GM18868 (cell line): Measurements from ENCODE around the gene ADAMTSL1.

Experiments
- ATAC-seq: cut with Tn5 transposase; IDR thresholded peaks from one replicate; pipeline ENCODE4 v1.9.1; 2021; ENCODE audit warnings: mild to moderate bottlenecking, moderate library complexity; ENCODE audit not compliant: unreplicated experiment

The ADAMTSL1 gene

GRCh38 chr9:18499980-18500379 is 26.0 kb downstream of the ADAMTSL1 start:
- ATAC-seq, result no peak

- no peak for ATAC-seq
Measured at GRCh38 chr9:18500451-18500850, 26.5 kb downstream of the ADAMTSL1 start.

- ATAC-seq, result no peak
Measured at GRCh38 chr9:18501949-18502348, 28.0 kb downstream of the ADAMTSL1 start.

DNA sequence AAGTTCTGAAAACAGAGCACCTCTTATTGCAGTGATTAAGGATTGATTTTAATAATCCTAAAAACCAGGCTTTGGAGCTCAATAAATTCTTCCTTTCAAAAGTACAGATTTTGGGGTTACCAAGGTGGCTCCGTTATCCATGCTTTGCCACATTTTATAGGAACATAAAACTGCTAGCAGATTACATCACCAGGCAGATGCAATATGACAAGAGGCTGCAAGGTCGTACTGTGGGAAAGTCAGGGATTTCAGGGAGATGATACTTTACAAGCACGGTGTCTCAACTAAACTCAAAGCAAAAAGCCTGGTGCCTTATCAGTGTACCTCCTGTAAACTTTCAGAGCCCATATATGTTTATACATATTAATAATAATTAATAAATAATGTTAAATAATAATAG is 28.6 kb downstream of the ADAMTSL1 start:
- no peak for ATAC-seq

DNA sequence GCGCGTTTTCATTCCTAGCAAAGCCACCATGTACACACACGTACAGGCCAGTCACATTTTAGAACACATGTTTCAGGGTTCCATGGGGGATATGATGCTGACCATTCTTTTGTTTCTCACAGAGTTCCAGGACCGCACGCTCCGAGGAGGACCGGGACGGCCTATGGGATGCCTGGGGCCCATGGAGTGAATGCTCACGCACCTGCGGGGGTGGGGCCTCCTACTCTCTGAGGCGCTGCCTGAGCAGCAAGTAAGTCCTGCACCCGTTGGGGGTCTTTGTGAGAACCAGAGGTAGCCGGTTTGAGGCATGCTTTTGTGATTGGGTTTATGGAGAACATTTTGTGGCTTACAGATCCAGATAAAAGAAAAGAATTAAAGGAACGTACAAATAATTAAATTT is 30.8 kb downstream of the ADAMTSL1 start:
- no peak for ATAC-seq

- ATAC-seq, result no peak
Measured at GRCh38 chr9:18507151-18507550, 33.2 kb downstream of the ADAMTSL1 start.

DNA sequence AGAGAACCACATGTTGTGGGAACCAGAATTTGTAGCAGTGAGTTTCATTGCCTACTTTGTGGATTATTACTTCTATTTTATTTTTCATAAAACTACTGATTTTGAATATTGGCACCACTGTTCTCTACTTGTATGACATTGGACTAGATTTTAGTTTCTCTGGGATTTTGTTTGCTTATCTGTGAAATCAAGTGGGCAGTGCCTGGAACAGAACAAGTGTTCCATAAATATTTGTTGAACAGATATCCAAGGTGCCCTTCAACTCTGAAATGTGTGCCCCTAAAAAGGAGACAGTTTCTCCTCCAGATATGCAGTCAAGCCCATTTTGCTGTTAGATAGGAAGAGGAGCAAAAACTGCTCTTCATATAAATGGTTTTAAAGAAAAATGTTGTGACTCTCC is 42.6 kb downstream of the ADAMTSL1 start:
- no peak for ATAC-seq

DNA sequence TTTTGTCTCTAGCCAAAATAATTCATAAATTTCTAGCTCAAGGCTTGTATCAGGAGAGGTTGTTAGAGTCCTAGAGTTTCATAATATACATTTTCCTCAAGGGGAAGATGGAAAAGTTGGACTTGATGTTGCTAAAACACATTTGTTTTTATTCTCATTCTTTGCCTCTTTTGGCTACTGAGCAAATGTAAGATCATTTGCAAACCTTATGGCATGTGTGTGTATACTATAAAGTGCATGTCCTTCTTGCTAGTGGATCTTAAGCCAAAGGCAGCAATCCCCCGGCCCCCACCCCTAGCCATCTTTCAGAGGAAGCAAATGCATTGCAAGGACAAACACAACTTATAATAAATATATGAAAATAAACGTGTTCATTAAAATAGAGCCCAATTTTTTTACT is 43.0 kb downstream of the ADAMTSL1 start:
- ATAC-seq, result no peak

- no peak for ATAC-seq
Measured at GRCh38 chr9:18520416-18521047, 46.6 kb downstream of the ADAMTSL1 start.

DNA sequence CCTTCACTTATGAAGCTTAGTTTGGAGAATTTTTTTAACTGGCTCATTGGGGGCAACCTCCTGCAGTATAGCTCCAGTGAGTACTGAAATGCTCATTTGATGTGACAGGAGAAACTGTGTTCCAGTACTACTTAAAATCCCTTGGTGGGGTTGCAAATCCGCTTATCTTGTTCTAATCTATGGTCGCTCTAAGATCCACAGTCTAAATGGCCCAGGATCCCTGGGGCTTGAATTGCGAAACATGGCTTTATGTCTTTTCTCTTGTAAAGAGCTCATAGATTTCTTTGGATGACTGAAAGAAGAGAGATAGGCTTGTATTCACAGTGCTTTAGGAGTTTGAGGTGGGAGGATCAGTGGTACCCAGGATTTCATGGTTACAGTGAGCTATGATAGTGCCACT is 52.7 kb downstream of the ADAMTSL1 start:
- ATAC-seq, result no peak

GRCh38 chr9:18531136-18532065 is 57.4 kb downstream of the ADAMTSL1 start:
- ATAC-seq, result no peak

DNA sequence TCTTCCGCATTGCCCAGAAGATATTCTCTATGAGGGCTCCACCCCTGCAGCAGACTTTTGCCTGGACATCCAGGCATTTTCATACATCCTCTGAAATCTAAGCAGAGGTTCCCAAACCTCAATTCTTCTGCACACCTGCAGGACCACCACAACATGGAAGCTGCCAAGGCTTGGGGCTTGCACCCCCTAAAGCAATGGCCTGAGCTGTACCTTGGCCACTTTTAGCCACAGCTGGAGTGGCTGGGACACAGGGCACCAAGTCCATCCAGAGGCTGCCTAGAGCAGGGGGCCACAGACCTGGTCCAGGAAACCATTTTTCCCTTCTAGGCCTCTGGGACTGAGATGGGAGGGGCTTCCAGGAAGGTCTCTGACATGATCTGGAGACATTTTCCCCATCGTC is 60.7 kb downstream of the ADAMTSL1 start:
- ATAC-seq, result no peak

- no peak for ATAC-seq
Measured at GRCh38 chr9:18536554-18536953, 62.6 kb downstream of the ADAMTSL1 start.

- ATAC-seq, result no peak
Measured at GRCh38 chr9:18539203-18539693, 65.3 kb downstream of the ADAMTSL1 start.

DNA sequence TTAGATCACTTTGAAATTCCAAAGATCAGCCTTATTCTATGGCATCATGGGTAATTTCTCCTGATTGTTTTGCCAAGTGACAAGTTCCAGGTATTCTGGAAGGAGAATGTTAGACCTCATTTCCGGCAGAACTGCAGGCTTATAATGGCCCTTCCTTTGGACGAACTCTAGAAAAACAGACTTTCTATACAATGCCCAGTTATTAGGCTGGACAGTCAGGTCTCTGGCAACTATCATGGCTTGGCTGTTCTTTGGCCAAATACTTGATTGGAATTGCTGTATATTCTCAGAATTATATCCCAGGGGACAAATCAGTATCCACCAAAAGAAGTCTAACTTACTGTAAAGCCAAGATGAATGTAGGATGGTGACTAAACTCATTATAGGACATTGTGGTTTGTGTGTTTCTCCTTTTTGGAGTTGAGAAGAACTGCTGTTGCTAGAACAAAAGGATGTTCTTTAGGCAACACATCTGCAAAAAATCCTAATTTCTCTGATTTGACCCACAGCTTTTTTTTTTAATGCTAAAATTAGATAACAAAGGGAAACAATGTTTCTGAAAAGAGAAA is 69.0 kb downstream of the ADAMTSL1 start:
- ATAC-seq, result no peak

DNA sequence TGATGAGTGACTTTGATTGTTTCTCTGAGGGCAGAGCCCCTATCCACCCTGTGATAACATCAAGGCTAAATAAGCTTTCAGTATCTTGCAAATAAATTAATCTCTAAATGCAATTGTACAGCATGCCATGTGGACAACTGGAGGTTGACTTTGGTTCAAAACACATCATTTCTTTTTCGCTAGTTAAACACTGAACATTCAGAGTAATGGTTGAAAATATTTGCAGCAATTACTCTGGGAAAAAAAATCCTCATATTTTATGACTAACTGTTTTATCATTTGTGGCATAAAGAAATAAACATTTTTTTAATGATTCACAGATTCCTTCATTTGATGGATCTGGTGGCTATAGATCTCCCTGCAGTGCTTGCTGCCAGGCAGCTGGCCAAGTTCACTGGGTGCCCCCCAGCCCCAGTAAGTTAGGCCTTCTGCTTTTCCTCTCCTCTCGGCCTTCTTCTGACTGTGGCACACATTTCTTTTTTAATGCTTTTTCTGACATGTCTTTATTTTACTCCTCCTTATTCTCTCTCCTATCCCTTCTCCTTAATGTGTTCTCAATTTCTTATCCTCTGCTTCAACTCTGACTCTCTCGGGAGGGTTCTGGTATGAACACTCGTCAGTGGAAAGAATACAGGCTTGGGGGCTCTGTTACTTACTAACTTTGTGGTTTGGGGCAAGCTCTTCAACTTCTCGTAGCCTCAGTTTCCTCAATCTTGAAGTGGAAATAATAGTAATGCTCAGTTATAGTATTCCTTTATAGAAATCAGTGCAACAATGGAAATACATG is 69.6 kb downstream of the ADAMTSL1 start:
- ATAC-seq, result no peak

DNA sequence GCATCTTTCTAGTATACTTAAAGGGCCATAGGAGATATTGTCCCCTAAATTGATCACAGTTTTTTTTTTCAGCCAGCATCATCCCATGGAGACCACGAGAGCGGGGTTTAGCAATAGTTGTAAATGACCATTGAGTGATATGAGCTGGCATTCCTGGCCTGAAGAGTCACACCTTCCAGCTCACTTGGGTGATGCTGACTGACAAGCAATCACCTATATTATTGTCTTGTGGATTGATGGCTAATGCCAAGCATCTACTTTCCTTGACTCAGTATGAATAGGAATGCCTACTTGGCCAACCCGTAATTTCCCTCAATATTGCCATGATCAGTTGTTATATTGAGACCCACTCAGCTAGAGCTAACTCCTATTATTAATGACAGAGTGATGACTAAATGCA is 70.5 kb downstream of the ADAMTSL1 start:
- ATAC-seq, result no peak

- no peak for ATAC-seq
Measured at GRCh38 chr9:18545636-18546360, 71.8 kb downstream of the ADAMTSL1 start.

GRCh38 chr9:18548456-18548855 is 74.5 kb downstream of the ADAMTSL1 start:
- ATAC-seq, result no peak

DNA sequence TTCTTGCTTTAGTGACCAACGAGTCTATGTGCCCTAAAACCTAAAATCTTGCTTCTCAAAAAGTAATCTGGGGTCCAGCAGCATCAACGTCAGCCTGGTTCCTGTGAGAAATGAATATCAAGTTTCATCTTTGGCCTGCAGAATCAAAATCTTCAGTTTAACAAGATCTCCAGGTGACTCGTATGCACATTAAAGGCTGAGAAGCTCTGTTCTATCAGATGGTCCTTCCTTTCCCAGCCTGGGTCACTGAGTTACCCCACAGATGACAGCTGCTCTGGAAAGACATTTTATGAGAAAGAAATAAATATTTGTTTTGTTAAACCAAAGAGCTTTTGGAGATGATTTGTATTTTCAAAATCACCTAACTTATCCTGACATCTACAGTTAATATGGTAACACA is 75.8 kb downstream of the ADAMTSL1 start:
- no peak for ATAC-seq
